IMR-90 (cell line): ENCODE results near the gene NLRC5. TPM values are rescaled to one million over a fixed set of nuclear protein-coding genes. Genes with fewer than 3 reads are reported as not detected.

Experiments used
- ATAC-seq: fragments of 200-7000 bp; cut with Tn5 transposase; 2 replicates; pipeline ENCODE4 v1.9.1; 2020; ENCODE audit warnings: low read depth, mild to moderate bottlenecking, moderate library complexity
- BruUV-seq: library from RNA; stranded (reverse); fragments of 400-500 nt; replicated peaks from 2 replicates; lab custom pipeline; 2021; lab: Mats Ljungman, UMichigan
- CTCF ChIA-PET: fragments of 300-600 bp; formaldehyde crosslinking; extraction: SDS; loops from one replicate; lab custom pipeline; 2021; ENCODE audit warnings: antibody characterized with exemption; lab: Yijun Ruan, JAX
- POLR2A ChIA-PET: fragments of 300-600 bp; sonication (Branson Sonifier 250); formaldehyde crosslinking; loops from one replicate; lab custom pipeline; 2022; ENCODE audit warnings: antibody characterized with exemption; ENCODE audit not compliant: unreplicated experiment; lab: Charles Lee
- DNase-seq: peaks from one replicate; pipeline ENCODE4 v3.0.0; 2013
- H2AFZ ChIP-seq: replicated peaks from 2 replicates; pipeline ENCODE3; 2013; ENCODE audit warnings: low read length, mild to moderate bottlenecking; ENCODE audit not compliant: poor library complexity
- H2AK5ac ChIP-seq: 2 replicates; pipeline ENCODE4 v1.6.1; 2013; ENCODE audit warnings: low read depth, low read length, inconsistent platforms
- H2AK9ac ChIP-seq: replicated peaks from 2 replicates; pipeline ENCODE3; 2013; ENCODE audit warnings: mild to moderate bottlenecking, low read depth, low read length, moderate library complexity; ENCODE audit not compliant: poor library complexity
- H2BK120ac ChIP-seq: 2 replicates; pipeline ENCODE4 v1.6.1; 2013; ENCODE audit warnings: low read depth, low read length, inconsistent platforms
- H2BK15ac ChIP-seq: 3 replicates; pipeline ENCODE4 v1.6.1; 2013; ENCODE audit warnings: low read depth, low read length, inconsistent platforms
- H2BK20ac ChIP-seq: 2 replicates; pipeline ENCODE4 v1.6.1; 2013; ENCODE audit warnings: low read depth, mild to moderate bottlenecking, inconsistent platforms, low read length, moderate library complexity
- H2BK5ac ChIP-seq: 2 replicates; pipeline ENCODE4 v1.6.1; 2013; ENCODE audit warnings: mild to moderate bottlenecking, low read depth, low read length, inconsistent platforms; ENCODE audit not compliant: poor library complexity, severe bottlenecking
- H3K14ac ChIP-seq: replicated peaks from 2 replicates; pipeline ENCODE4 v1.6.1; 2013; ENCODE audit warnings: low read depth, low read length, inconsistent platforms
- H3K18ac ChIP-seq: 2 replicates; pipeline ENCODE4 v1.6.1; 2013; ENCODE audit warnings: low read depth, low read length, control low read depth
- H3K23ac ChIP-seq: 2 replicates; pipeline ENCODE4 v1.6.1; 2013; ENCODE audit warnings: low read depth, low read length, inconsistent platforms
- H3K27ac ChIP-seq: 2 replicates; pipeline ENCODE4 v1.5.1; 2013; ENCODE audit warnings: mild to moderate bottlenecking, control low read depth, low read length; ENCODE audit not compliant: insufficient read depth
- H3K27me3 ChIP-seq: 2 replicates; pipeline ENCODE4 v1.6.1; 2013; ENCODE audit warnings: low read length; ENCODE audit not compliant: control insufficient read depth, insufficient read depth
- H3K36me3 ChIP-seq: 2 replicates; pipeline ENCODE4 v1.6.1; 2013; ENCODE audit warnings: low read length, mixed read lengths; ENCODE audit not compliant: control insufficient read depth, insufficient read depth
- H3K4ac ChIP-seq: 2 replicates; pipeline ENCODE4 v1.6.1; 2013; ENCODE audit warnings: low read depth, low read length, inconsistent platforms
- H3K4me1 ChIP-seq: 2 replicates; pipeline ENCODE4 v1.6.1; 2013; ENCODE audit warnings: low read length, mixed read lengths; ENCODE audit not compliant: control insufficient read depth, insufficient read depth
- H3K4me2 ChIP-seq: 2 replicates; pipeline ENCODE4 v1.6.1; 2013; ENCODE audit warnings: low read depth, mild to moderate bottlenecking, control low read depth, low read length, moderate library complexity
- H3K4me3 ChIP-seq: 2 replicates; pipeline ENCODE4 v1.5.1; 2013; ENCODE audit warnings: low read depth, mild to moderate bottlenecking, control low read depth, low read length, moderate library complexity; ENCODE audit not compliant: insufficient read depth
- H3K56ac ChIP-seq: 2 replicates; pipeline ENCODE4 v1.6.1; 2013; ENCODE audit warnings: low read length, inconsistent platforms; ENCODE audit not compliant: insufficient read depth; ENCODE audit errors: extremely low read depth
- H3K79me1 ChIP-seq, 2 experiments: 2 replicates each; pipeline ENCODE4 v1.6.1; 2013; ENCODE audit warnings: low read length in 2 of 2, inconsistent platforms in 1 of 2, low read depth in 1 of 2
- H3K9ac ChIP-seq: 2 replicates; pipeline ENCODE4 v1.6.1; 2013; ENCODE audit warnings: low read depth, low read length, control low read depth
- H3K9me1 ChIP-seq: 2 replicates; pipeline ENCODE4 v1.6.1; 2013; ENCODE audit warnings: low read length, inconsistent platforms; ENCODE audit not compliant: insufficient read depth
- H3K9me3 ChIP-seq: 2 replicates; pipeline ENCODE4 v1.6.1; 2013; ENCODE audit warnings: low read length; ENCODE audit not compliant: control insufficient read depth, insufficient read depth
- H4K20me1 ChIP-seq: 2 replicates; pipeline ENCODE4 v1.6.1; 2013; ENCODE audit warnings: low read length, inconsistent platforms; ENCODE audit not compliant: insufficient read depth
- H4K5ac ChIP-seq: 2 replicates; pipeline ENCODE4 v1.6.1; 2013; ENCODE audit warnings: mild to moderate bottlenecking, low read depth, low read length, control low read depth
- H4K8ac ChIP-seq, 2 experiments: 2 replicates each; pipeline ENCODE4 v1.6.1; 2013; ENCODE audit warnings: low read depth in 2 of 2, low read length in 2 of 2, control low read depth in 1 of 2, inconsistent platforms in 1 of 2
- H4K91ac ChIP-seq: 2 replicates; pipeline ENCODE4 v1.6.1; 2013; ENCODE audit warnings: low read depth, low read length, inconsistent platforms; ENCODE audit not compliant: insufficient read depth
- BHLHE40 ChIP-seq: fragments of 150-350 bp; IDR thresholded peaks from 2 replicates; pipeline ENCODE4 v1.6.1; 2016; ENCODE audit warnings: mild to moderate bottlenecking, low read depth, low read length
- CEBPB ChIP-seq: IDR thresholded peaks from 2 replicates; pipeline ENCODE4 v1.6.1; 2012; ENCODE audit warnings: low read depth, low read length, improper control_type of control experiment
- CHD1 ChIP-seq: IDR thresholded peaks from 2 replicates; pipeline ENCODE4 v1.6.1; 2012; ENCODE audit warnings: low read depth, low read length, improper control_type of control experiment
- FOS ChIP-seq: fragments of 150-350 bp; IDR thresholded peaks from 2 replicates; pipeline ENCODE4 v1.6.1; 2016; ENCODE audit warnings: low read depth, low read length
- MAFK ChIP-seq: IDR thresholded peaks from 2 replicates; pipeline ENCODE4 v1.6.1; 2012; ENCODE audit warnings: low read depth, low read length, improper control_type of control experiment
- MAZ ChIP-seq: IDR thresholded peaks from 2 replicates; pipeline ENCODE4 v1.6.1; 2012; ENCODE audit warnings: low read depth, mild to moderate bottlenecking, low read length, improper control_type of control experiment, moderate library complexity, borderline replicate concordance
- MXI1 ChIP-seq: IDR thresholded peaks from 2 replicates; pipeline ENCODE4 v1.6.1; 2012; ENCODE audit warnings: low read depth, mild to moderate bottlenecking, low read length, moderate library complexity, borderline replicate concordance
- POLR2A ChIP-seq: IDR thresholded peaks from 2 replicates; pipeline ENCODE4 v1.6.1; 2012; ENCODE audit warnings: mild to moderate bottlenecking, low read depth, low read length
- RAD21 ChIP-seq: IDR thresholded peaks from 2 replicates; pipeline ENCODE4 v1.6.1; 2012; ENCODE audit warnings: low read length, improper control_type of control experiment
- RCOR1 ChIP-seq: IDR thresholded peaks from 2 replicates; pipeline ENCODE4 v1.6.1; 2012; ENCODE audit warnings: mild to moderate bottlenecking, low read length, improper control_type of control experiment; ENCODE audit not compliant: insufficient replicate concordance
- RFX5 ChIP-seq: IDR thresholded peaks from 2 replicates; pipeline ENCODE4 v1.8.0; 2012; ENCODE audit warnings: low read depth, mild to moderate bottlenecking, low read length, moderate library complexity
- SMC3 ChIP-seq: fragments of 150-350 bp; IDR thresholded peaks from 2 replicates; pipeline ENCODE4 v1.6.1; 2016; ENCODE audit warnings: low read depth, mild to moderate bottlenecking, antibody characterized with exemption, low read length, moderate library complexity
- WGBS, 2 experiments: methylation state at CpG; one replicate each; pipeline versions ENCODE4 v1.1.5 to v1.1.7; 2013; ENCODE audit warnings: missing lambda C conversion rate in 2 of 2; ENCODE audit not compliant: insufficient read length in 1 of 2; ENCODE audit errors: extremely low coverage in 2 of 2; 5-methylcytosine and 5-hydroxymethylcytosine counted together
- dilution Hi-C: fragments of 300-500 bp; cut with HindIII; formaldehyde crosslinking; loops from one replicate; pipeline ENCODE4 v1.14.3; 2018; ENCODE audit warnings: low sequenced_read_pairs; ENCODE audit not compliant: unreplicated experiment
- in situ Hi-C: fragments of 300-500 bp; cut with MboI; formaldehyde crosslinking; loops from 3 replicates; pipeline ENCODE4 v1.14.3; 2019; ENCODE audit warnings: low sequenced_read_pairs, inconsistent platforms, mixed read lengths
- intact Hi-C: fragments of 100-400 bp; cut with micrococcal nuclease; formaldehyde crosslinking; loops from 2 replicates; pipeline ENCODE4 v1.10.0; 2022
- polyA plus RNA-seq, 3 experiments: library from polyadenylated mRNA; depleted of rRNA; stranded (reverse); fragments of >200 nt; gene quantifications; 2 replicates each; pipeline ENCODE4 v1.2.3, GENCODE V29; 2012; ENCODE audit warnings: low replicate concordance in 1 of 3
- total RNA-seq: library from RNA; depleted of rRNA; stranded (reverse); fragments of >200 nt; gene quantifications from 2 replicates; pipeline ENCODE4 v1.2.3, GENCODE V29; 2012
- TF ChIP-seq, protein P1 (sequence below): conservative IDR thresholded peaks from 2 replicates; pipeline ENCODE4 v1.5.1; 2012; ENCODE audit warnings: mild to moderate bottlenecking, low read depth, low read length, improper control_type of control experiment
- TF ChIP-seq, protein P2 (sequence below): fragments of 150-350 bp; IDR thresholded peaks from 2 replicates; pipeline ENCODE4 v1.6.1; 2016; ENCODE audit warnings: low read depth, mild to moderate bottlenecking, low read length, moderate library complexity, borderline replicate concordance
- TF ChIP-seq, protein P3 (sequence below): fragments of 150-350 bp; IDR thresholded peaks from 2 replicates; pipeline ENCODE4 v1.6.1; 2017; ENCODE audit warnings: mild to moderate bottlenecking, antibody characterized with exemption, low read length, low read depth

Gene NLRC5
- total and polyA plus RNA-seq, 2 of the 4 experiments (the other 2 are of a cell fraction), result 9.1 to 14.9 TPM

DNA sequence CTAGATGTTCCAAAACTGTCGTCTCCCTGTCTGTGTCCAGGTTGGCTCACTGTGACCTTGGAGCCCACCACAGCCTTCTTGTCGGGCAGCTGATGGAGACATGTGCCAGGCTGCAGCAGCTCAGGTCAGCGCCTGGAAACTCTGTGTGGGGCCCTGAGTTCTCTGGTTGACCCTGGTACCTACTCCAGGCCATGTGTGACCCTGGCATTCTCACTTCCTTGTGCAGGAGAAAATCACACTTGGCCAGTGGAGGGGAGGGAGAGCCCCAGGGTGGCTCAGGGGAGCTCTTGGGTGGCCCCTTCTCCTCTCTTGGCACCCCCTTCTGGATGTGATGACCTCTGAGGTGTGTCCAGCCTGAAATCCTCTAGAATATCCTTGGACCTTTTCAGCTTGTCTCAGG, 78.0 kb downstream of the NLRC5 start:
- no peak overlapping the region for H3K4ac ChIP-seq
- H2BK15ac ChIP-seq, result no peak overlapping the region
- no peak overlapping the region for H3K4me3 ChIP-seq
- no peak overlapping the region for H2BK120ac ChIP-seq
- H3K27ac ChIP-seq, result no peak overlapping the region
- intact Hi-C loops, result no loop called here
- H3K9ac ChIP-seq, result no peak overlapping the region
- ChIA-PET POLR2A (no interaction called here), CTCF (no interaction called here)
- no peak overlapping the region for H4K8ac ChIP-seq
- no peak overlapping the region for H3K4me2 ChIP-seq
- H4K91ac ChIP-seq, result no peak overlapping the region
- 0 out of 2 replicates have a peak, but pooled peaks cover 6% of the 10 kb centered on the region for H3K9me1 ChIP-seq
- H3K79me1 ChIP-seq, result no peaks in the 10 kb centered on the region
- H2AFZ ChIP-seq, result no peak overlapping the region
- H3K4me1 ChIP-seq, result no peaks in the 10 kb centered on the region
- 90% methylated on average over 2 of the region's 3 CpGs; no CpG with 5 or more reads in 1 of the 2 experiments for WGBS, 2 experiments
- no peak overlapping the region for H3K18ac ChIP-seq
- peaks cover 1% of the 10 kb centered on the region; the same call in 1 of the 2 replicates for H3K36me3 ChIP-seq
- H2AK9ac ChIP-seq, result no peak overlapping the region
- no peaks in the 10 kb centered on the region for H3K27me3 ChIP-seq
- H3K23ac ChIP-seq, result no peak overlapping the region
- in situ Hi-C loops, result no loop called here
- TF ChIP-seq SMC3 (no peak), MAFK (no peak), RAD21 (no peak), CEBPB (no peak), MAZ (no peak), RCOR1 (no peak), BHLHE40 (no peak), CHD1 (no peak), POLR2A (no peak), RFX5 (no peak), MXI1 (no peak), FOS (no peak)
- TF ChIP-seq, protein P1, sequence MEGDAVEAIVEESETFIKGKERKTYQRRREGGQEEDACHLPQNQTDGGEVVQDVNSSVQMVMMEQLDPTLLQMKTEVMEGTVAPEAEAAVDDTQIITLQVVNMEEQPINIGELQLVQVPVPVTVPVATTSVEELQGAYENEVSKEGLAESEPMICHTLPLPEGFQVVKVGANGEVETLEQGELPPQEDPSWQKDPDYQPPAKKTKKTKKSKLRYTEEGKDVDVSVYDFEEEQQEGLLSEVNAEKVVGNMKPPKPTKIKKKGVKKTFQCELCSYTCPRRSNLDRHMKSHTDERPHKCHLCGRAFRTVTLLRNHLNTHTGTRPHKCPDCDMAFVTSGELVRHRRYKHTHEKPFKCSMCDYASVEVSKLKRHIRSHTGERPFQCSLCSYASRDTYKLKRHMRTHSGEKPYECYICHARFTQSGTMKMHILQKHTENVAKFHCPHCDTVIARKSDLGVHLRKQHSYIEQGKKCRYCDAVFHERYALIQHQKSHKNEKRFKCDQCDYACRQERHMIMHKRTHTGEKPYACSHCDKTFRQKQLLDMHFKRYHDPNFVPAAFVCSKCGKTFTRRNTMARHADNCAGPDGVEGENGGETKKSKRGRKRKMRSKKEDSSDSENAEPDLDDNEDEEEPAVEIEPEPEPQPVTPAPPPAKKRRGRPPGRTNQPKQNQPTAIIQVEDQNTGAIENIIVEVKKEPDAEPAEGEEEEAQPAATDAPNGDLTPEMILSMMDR, result no peak
- TF ChIP-seq, protein P2, sequence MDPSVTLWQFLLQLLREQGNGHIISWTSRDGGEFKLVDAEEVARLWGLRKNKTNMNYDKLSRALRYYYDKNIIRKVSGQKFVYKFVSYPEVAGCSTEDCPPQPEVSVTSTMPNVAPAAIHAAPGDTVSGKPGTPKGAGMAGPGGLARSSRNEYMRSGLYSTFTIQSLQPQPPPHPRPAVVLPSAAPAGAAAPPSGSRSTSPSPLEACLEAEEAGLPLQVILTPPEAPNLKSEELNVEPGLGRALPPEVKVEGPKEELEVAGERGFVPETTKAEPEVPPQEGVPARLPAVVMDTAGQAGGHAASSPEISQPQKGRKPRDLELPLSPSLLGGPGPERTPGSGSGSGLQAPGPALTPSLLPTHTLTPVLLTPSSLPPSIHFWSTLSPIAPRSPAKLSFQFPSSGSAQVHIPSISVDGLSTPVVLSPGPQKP, result no peak
- TF ChIP-seq, protein P3, sequence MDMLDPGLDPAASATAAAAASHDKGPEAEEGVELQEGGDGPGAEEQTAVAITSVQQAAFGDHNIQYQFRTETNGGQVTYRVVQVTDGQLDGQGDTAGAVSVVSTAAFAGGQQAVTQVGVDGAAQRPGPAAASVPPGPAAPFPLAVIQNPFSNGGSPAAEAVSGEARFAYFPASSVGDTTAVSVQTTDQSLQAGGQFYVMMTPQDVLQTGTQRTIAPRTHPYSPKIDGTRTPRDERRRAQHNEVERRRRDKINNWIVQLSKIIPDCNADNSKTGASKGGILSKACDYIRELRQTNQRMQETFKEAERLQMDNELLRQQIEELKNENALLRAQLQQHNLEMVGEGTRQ, result no peak
- ATAC-seq (no peak), DNase-seq (no peak)
- dilution Hi-C loops, result no loop called here
- H4K5ac ChIP-seq, result no peak overlapping the region
- no peak overlapping the region for H2BK20ac ChIP-seq
- H3K9me3 ChIP-seq, result no peaks in the 10 kb centered on the region
- no peak overlapping the region for H2BK5ac ChIP-seq
- no peak overlapping the region for H2AK5ac ChIP-seq
- H4K20me1 ChIP-seq, result no peaks in the 10 kb centered on the region; the same call in 1 of the 2 replicates
- no TSS peak for BruUV-seq
- no peak overlapping the region for H3K14ac ChIP-seq
- no peak overlapping the region for H3K56ac ChIP-seq
